DOHH2 (cell line): Measurements from ENCODE around the gene MAP4K4.

Source experiments
- CTCF ChIP-seq: fragments of 200-600 bp; sonication (generic); IDR thresholded peaks from one replicate; pipeline ENCODE4 v1.5.1; 2014; ENCODE audit warnings: antibody characterized with exemption, mild to moderate bottlenecking, low read depth, low read length; ENCODE audit not compliant: poor library complexity, severe bottlenecking
- EZH2phosphoT487 ChIP-seq: fragments of 200-600 bp; sonication (generic); IDR thresholded peaks from 2 replicates; pipeline ENCODE4 v1.6.1; 2017; ENCODE audit warnings: borderline replicate concordance, mild to moderate bottlenecking, antibody characterized with exemption, low read length, moderate library complexity, mixed read lengths

- no peak for TF ChIP-seq CTCF
- no peak for TF ChIP-seq EZH2phosphoT487
Measured at GRCh38 chr2:101658387-101658786, 39.1 kb upstream of the MAP4K4 start.
